GM03348 (cell line): ENCODE data around the gene ANK2.
"Not testable (repeated sequence)": the region's sequence is repeated elsewhere in the genome, so short reads cannot be mapped to it uniquely, and the experiment has no call there.

Experiments used
- DNase-seq: peaks from one replicate; pipeline ENCODE4 v3.0.0; 2012; ENCODE audit warnings: low spot score

Gene ANK2

DNA sequence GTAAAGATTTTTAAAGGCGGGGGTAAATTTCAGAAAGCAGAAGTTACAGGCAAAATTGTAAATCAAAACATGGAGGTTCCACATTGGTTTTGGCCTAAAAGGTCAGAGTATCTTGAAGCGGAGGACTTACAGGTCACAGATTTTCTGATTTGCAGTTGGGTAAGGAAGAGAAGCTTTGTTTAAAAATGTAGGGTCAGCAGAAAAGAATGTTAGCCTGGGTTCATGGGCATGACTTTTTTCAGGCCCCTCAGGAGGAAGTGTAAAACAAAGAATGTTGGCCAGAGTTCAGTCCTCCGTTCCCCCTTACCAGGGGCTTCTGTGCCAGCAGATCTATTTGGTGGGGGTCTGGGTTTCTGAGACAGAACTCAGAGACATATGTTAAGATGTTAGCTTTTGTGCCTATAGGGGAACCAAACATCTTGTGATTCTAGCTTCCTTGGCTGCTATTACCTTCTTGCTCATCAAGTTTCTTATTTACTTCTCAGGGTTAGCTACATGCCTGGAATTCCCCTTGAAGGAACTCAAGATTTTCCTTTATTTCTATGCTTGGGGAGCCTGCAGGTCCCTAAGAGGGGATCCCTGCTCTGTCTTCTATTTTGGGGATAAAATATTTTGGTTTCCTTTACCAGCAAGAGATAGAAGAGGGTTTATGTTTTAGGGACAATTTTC is 160.3 kb downstream of the ANK2 start:
- no peak for DNase-seq

DNA sequence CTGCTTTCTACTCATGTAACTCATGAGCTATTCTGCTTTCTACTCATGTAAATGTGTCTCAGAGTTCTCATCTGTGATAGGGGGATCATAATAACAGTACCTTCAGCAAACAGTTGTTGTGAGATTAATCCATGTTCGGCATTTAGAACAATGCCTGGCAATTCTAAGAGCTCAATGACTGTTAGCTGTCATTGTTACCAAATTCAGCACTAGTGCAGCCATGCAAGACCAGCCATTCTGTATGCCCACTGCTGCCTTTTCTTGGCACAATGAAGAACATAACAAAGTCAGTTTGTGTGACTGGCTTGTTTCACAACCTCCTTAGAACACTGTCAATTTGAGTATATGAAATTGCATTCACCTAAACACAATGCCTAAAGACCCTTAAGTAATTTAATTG is 163.2 kb downstream of the ANK2 start:
- DNase-seq = no peak

DNA sequence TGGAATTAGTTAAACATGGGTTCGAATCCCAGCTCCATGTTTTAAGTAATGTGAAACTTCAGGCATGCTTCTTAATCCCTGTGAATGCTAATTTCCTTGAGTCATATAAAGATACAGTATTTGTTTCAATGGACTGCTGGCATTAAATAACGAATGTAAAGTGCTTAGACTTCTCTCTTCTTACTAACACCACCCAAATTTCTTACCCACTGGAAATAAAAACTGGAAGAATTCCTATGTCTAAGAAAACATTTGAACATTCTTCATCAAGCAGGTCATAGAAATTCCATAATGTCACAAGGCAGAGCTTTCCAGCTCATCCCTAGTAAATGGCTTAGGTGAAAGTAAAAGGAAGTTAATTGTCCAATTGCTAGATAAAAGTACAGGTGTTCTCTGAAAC is 172.5 kb downstream of the ANK2 start:
- DNase-seq = peak; percentile 40

DNA sequence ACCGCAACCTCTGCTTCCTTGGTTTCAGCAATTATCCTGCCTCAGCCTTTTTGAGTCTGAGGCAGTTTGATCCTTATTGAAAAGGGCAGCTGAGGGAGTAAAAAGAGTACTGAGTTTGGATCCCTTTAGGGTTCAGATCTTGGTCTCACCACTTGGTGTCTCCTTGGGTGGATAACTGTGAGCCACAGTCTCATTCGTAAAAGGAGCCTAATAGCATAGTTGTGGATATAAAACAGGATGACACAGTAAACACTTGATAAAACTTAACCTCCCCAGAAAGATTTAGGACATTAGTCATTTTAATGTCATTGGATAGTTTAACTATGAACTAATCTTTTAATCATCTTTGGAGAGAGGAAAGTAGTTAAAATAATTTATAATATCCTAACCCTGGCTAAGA is 173.0 kb downstream of the ANK2 start:
- peak; percentile 44 for DNase-seq

DNA sequence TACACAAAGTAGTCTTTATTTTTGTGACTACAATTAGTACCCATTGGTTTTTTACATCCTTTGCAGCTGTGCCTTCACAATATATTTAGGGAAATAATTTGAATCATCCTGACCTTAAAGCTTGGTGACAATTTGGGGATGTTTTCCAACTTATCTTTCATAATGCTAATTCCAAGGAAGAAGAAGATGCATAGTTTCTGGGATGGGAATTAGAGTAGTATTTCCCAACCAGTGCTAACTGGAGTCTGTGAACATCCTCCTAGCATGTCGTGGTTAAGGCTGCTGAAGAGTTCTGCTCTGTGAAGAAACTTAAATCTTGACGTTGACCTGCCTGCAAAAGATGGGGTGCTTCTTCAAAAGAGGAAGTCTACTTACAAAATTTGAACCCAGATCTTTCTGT is 173.5 kb downstream of the ANK2 start:
- peak; percentile 18 for DNase-seq

DNA sequence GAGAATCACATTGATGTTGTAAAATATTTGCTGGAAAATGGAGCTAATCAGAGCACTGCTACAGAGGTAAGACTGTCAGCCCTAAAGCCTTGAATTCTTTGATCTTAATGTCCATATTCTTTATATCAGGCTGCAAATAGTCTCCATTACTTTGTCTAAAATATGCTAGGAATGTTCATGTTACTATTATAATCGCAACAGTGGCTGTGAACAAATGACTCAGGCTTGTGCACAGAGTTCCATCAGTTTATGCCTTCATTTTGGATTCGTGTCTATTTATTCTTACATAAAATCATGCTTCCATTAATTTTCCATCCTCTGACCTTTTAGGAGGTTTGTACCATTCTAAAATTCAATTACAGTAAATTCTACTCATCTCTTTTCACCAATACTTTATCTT is 182.7 kb downstream of the ANK2 start:
- peak; percentile 36 for DNase-seq

DNA sequence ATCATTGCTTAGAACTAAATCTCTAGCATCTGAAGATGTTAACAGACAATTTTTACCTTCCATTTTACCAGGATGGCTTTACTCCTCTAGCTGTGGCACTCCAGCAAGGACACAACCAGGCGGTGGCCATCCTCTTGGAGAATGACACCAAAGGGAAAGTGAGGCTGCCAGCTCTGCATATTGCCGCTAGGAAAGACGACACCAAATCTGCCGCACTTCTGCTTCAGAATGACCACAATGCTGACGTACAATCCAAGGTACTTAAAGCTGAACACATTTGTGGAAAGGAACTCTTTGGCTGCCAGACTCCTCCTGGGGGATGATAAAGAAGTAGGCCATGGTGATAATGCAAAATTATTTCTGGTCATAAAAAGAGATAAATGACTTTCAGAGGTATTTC is 187.5 kb downstream of the ANK2 start:
- no peak for DNase-seq

DNA sequence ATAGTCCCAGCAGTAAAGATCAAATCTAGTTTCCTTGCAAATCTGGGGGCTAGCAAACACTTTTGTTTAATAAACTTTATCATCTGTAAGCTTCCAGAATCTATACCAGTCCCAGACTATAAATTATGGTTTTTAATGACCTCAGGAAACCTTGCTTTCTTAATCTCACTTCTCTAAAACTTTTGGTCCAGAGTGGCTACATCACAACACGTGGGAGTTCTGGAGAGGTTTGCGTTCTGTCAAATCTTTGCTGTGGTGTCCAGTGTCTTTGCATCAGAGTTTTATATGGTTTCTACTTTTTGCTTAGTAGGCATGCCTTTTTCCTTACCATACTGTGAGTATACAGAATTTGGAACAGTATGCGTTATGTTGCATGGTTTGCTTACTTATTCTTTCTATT is 193.9 kb downstream of the ANK2 start:
- no peak for DNase-seq

DNA sequence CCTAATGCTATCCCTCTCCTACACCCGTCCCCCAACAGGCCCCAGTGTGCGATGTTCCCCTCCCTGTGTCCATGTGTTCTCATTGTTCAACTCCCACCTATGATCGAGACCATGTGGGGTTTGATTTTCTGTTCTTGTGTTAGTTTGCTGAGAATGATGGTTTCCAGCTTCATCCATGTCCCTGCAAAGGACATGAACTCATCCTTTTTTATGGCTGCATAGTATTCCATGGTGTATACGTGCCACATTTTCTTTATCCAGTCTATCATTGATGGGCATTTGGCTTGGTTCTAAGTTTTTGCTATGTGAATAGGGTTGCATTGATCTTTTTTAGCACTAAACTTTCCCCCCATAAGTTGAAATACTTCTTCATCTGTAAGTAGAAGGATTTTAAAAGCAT is 195.3 kb downstream of the ANK2 start:
- not testable (repeated sequence) for DNase-seq

DNA sequence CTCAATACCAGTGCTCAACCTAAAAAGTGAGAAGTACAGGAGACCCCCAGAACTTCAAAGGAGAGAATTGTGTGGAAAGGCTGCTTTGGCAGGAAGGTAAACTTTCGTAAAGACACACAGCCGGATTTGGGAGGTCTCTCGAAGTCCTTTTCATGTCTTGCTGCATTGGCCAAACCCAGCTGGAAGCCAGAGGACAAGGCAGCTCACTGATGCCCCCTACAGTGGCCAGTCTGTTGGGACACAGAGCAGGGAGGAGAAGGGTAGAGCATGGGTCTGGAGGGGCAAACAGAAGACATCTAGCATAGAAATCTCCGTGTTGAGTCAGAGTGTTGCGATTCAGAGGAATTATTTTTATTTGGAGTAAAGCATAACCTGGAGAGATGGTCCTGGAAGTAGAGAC is 198.9 kb downstream of the ANK2 start:
- DNase-seq = no peak

DNA sequence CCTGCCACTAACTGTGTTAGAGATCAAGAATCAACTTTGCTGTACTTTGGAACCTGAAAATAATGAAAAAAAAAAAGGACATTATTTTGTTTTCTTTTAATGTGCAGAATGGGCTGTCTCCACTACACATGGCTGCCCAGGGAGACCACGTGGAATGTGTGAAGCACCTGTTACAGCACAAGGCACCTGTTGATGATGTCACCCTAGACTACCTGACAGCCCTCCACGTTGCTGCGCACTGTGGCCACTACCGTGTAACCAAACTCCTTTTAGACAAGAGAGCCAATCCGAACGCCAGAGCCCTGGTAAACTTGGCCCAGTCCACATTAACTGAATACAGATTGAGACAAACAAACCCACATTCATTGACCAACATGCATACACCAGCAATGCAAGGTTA is 206.2 kb downstream of the ANK2 start:
- DNase-seq = no peak

DNA sequence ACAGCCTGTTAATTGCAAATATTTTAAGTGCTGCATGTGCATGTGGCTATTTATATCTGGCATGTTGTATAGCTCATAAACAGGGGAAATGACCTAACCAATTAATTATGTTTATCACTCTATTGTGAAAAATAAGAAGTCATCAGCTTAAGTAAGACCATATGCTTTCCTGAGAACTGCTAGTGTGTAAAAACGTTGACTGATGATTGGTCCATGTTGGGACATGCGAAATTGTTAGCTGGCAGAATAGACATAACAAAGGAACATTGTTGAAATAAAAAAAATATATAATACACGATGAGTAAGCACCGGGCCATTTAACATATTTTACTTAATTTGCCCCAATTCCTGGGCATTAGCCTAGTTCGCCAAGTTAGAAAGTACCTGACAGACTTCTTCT is 207.5 kb downstream of the ANK2 start:
- DNase-seq = peak; percentile 61

DNA sequence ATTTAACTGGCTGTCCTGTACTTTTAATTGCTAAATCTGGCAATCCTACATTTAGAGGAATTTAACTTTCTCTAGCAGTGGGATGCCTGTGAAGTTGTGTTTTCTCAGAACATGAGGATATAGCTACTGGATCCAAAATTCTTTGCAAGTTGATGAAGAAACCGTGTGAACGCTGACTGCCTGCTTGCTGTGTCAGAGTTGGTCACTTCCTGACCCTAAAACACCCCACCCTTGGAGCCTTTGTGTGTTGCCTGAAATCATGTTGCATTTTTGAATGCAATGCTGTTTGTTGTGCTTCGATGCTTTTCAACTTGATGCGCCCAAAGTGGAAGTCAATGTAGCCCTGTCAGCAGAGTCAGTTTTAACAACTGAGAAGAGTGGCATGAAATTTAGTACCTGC is 211.2 kb downstream of the ANK2 start:
- DNase-seq = peak; percentile 6

DNA sequence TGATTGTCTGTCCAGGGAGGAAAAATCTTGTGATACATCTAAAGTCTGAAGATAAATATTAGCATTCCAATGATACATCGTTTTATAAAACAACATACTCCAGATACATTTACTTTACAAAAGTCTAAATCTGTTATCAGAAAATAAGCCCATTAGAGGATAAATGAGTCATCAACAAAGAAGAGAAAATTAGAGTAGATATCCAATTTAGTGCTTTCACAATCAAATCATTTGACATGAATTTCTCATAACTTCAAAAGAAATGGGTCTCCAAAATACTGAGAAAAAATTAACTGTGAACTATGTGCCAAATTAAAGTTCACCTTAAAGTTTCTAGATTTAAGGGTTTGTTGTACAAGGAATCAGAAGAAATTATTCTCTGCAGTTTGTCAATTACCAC is 213.8 kb downstream of the ANK2 start:
- DNase-seq = no peak

DNA sequence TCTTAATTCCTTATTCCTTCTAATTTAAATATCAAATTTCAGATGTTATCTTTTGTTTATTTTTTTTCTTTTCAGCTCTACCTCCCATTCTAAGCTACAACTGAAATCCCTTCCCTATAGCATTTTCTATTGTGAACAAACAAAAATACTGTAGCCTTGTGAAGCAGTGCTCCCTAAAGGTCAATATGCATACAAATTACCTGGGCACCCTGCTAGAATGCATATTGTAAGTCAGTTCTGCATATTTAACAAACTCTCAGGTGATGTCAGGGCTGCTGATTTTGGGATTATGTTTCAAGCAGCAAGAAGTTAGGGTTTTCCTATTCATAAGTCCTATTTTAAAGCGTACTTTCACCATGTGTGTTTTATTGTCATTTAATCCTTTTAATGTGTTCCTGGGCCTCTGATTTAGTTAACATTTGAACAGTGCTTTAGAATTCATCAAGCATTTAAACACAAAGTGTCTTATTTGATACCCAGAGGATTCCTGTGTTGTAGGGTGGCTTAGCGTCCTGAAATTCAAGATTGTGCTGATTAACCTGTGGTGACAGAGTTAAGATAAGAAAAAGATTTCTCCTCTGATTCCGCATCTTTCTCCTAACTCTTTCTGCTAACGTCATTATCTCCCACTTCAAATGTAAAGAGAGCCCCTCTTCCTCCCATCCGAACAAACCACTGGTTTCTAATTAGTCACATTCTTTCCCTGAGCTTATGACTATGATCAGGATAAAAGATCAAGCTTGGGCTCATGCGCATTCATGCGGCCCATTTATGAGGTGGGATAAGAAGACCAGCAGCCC is 221.3 kb downstream of the ANK2 start:
- DNase-seq = no peak

DNA sequence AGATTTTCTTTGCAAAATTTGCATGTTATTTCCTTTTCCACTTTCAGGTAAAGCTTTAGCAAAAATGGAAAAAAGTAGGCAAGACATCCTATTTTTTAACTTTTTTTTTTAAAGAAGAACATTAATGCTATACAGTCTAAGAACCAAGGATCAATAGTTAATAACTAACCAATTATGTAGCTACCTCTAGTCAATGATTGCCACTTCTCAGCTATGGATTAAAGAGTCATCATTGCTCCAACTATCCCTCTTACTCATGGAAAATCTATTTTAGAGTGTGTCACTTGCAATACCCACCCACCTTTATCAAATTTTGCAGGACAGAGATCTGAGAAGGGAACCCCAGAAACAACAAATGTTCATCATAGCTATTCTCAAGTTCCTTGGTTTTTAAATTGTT is 223.1 kb downstream of the ANK2 start:
- DNase-seq = no peak

DNA sequence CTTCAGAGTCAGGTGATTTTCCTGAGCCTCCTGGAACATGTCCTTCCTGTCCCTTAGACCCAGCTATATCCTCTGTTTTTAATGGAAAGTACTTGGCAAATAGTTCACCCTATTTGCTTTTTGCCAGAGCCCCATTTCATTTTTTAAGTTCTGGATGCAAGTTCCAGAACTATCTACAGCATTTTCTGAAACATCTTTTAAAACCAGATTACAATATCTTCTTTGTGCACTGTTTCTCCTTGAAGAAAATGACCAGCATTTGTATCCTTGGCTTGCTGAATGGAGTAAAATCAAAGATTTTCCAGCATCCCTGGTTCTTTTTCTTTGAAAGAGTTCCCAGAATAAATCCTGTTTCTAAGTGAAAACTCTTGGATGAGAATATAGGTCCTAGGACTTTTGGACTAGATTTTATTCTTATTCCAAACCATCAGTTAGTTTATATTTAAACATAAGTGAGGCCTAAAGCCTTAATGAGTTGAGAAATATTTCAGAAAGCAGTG is 224.3 kb downstream of the ANK2 start:
- no peak for DNase-seq

DNA sequence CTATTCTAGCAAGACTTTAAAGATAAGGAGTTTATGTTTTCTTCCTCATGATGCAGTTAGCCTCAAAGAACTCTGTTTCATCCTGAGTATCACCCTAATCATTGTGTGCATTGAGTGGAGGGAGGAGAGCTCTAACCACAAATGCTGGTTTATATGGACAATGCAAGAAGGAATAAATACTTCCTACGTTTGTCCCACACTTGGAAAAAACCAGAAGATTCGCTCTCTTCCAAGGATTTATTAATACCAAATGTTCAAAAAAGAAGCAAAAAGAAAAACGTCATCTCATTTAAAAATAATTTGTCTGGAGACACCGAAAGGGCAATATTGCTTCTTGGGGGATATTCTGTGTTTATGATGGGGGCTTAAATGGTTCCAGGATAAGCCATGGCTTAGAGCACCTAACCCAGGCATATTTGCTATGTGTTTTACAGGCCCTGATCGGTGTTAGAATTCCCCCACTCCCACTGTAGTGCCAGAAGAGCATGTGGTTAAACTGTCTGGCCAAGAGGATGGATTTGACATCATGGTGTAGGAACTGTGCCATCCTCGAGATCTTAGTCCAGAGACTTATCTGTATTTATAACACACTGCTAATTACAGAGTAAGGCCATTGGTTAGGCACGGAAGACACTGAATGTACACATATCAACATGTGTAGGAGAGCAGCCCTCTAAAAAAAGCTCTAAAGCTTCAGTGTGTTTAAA is 227.2 kb downstream of the ANK2 start:
- DNase-seq = peak; percentile 50

DNA sequence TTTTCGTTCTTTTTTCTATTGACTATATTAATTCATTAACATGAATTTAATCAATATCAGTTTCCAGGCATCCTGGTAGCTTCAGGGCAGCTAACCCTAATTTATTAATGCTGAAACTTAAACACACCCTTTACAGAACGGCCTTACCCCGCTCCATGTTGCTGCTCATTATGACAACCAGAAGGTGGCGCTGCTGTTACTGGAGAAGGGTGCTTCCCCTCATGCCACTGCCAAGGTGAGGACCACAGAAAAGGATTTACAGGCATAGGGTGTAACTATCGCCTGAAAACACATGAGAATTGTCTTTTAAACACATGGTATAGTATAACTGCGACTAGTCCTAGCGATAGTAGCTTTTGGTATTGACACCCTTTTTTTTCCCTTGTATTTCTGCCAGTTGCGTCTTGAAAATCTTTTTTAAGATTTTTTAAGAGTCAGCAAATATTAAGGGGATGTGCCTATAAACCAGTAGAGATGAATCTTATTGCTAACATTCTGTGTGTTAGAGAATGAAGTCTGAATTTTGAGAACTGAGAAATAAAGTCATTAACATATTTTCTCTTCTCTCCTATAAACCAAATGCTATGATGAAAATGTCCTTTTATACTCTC is 229.0 kb downstream of the ANK2 start:
- DNase-seq = peak; percentile 78

DNA sequence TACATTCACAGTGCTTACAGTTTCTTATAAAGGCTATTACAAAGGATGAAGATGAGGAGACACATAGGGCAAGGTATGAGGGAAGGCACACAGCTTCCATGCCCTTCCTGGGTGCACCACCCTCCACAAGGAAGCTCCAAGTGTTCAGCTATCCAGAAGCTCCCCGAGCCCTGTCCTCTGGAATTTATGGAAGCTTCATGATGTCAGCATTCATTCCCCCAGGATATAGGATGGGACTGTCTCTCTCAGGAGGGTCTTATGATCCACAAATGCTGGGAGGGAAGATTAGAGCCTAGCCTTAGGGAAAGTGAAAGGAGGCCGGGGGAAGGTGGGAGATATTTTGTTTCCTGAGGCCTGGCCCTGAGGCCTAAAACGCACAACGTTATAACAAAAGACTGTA is 236.0 kb downstream of the ANK2 start:
- no peak for DNase-seq

DNA sequence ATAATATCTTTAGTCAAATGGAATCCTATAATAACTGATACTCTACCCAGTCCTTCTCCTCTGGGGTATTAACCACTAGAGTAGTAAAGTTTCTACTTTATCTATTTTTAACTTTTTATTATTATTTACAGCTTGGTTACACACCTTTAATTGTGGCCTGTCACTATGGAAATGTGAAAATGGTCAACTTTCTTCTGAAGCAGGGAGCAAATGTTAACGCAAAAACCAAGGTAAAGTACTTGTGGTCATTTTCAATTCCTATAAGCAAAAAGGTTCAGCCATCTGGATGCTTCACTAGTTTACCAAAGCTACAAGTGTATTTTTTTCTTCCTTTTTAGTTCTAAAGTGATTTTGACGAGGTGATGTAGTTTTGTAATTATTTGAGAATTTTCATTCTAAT is 238.8 kb downstream of the ANK2 start:
- no peak for DNase-seq

DNA sequence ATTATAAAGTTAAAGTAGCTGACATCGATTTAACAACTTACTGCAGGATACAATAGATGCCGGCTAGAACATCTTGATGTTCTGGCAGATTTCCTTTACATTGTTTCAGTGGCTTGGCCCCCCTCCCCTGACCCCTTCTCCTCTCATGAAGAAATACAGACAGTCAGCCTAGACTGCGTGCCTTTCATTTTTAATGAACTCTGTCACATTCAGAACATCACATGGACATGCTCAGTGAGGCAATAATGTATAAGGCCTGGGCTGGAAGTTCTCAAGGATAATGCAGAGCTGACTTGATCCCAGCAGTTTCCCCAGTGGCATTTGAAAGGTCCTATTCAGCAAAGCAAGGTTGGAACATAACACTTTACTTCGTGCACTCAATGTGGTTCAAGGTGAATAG is 239.2 kb downstream of the ANK2 start:
- DNase-seq = peak; percentile 29

DNA sequence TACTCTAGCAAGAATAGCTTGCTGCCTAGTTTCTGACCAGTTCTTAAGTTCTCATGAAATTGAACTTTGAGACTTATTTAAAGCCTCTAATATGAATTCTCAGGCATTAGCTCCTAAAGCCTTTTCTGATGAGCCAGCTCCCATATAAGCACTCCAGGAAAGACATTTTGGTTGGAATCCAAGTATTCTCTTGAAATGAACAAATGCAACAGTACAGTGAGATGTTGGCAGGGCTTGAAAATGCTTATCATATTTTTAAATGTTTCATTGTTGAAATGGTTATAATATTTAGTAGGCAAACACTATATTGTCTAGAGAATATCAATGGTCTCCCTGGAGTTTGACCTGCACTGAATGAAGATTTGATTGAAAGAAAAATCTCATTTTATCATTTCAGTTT is 240.3 kb downstream of the ANK2 start:
- DNase-seq = peak; percentile 35
